HG03135 (cell line): ENCODE data around the gene BBX.
"Not testable (repeated sequence)": the region's sequence is repeated elsewhere in the genome, so short reads cannot be mapped to it uniquely, and the experiment has no call there.

Experiments used
- ATAC-seq: cut with Tn5 transposase; IDR thresholded peaks from one replicate; pipeline ENCODE4 v1.9.1; 2021; ENCODE audit warnings: mild to moderate bottlenecking, moderate library complexity; ENCODE audit not compliant: unreplicated experiment

Gene BBX

DNA sequence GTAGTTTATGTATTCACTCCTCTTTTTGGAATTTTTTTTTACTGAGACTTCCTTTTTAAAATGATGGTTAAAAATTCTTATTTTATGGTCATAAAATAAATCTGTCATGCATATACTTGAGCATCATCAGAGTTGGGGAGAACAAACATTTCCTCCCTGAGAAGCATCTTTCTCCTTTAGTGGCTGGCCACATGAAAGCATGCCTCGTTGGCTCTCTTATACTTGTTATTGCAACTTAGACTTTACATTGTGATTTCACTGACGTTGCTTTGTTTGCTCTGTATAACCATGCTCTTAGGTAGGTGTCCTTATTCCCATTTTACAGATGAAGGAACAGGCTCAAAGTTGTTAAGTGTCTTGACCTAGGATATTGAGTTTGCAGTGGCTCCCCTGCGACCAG, 18.1 kb downstream of the BBX start:
- ATAC-seq = no peak

DNA sequence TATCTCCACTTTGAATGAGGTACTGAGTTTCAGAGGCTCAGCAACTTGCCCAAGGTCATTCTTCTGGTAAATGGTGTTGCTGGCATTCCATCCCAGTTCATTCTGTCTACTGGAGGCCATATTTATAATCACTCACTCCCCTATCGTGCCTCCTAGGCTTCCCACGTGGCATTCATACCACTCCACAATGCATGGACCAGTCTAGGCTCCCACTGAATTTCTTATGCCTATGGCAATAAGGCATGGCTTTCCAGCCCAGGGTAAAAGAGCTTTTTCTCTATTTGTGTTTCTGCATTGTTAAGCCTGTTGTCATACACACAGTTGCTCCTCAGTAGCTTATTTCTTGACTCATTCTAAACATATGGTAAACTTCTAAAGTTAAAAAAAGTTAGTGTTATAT, 19.9 kb downstream of the BBX start:
- no peak for ATAC-seq

DNA sequence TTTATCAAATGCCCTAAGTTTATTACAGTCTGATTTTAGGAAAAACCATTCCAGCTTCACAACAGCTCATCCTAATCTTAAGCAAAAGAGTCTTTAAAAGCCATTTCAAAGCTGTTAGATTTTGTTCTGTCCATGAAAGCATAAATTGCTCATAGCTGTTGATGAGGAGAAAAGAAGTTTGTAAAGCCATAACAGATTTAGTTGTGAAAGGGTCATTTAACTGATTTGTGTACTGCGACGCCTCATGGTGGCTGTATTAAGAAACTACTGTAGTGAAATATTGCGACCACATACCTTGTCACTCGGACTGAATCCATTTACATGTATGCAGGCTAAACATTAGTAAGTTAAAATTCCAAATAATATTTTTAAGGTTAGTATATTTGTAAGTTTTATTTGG, 20.9 kb downstream of the BBX start:
- no peak for ATAC-seq

DNA sequence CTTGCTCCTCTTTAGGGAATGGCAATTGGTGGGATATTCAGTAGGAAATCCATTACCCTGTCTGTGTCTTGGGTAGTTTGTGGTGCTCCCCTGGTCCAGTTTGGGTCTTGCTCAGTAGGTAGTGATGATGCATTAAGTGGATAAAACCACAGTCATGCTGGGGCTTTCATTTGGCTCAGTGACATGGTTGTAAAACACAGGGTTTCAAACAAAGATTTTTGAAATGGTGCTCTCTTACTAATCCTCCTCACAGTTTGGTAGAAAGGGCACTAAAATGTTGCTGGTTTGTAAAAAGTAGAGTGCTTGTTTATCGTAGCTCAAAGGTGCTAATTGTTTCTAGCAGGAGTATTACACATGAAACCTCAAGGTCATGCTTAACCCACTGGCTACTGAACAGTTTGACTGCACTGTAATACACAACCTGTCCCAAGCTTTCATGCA, 22.9 kb downstream of the BBX start:
- ATAC-seq = no peak

GRCh38 chr3:107548601-107549000, 25.8 kb downstream of the BBX start:
- ATAC-seq = no peak

GRCh38 chr3:107555359-107555758, 32.6 kb downstream of the BBX start:
- no peak for ATAC-seq

- ATAC-seq = no peak
Observed at GRCh38 chr3:107557743-107558142, 35.0 kb downstream of the BBX start.

GRCh38 chr3:107560166-107560565, 37.4 kb downstream of the BBX start:
- ATAC-seq = no peak

- ATAC-seq = no peak
Observed at GRCh38 chr3:107561980-107562379, 39.2 kb downstream of the BBX start.

- ATAC-seq = no peak
Observed at GRCh38 chr3:107562969-107563529, 40.3 kb downstream of the BBX start.

DNA sequence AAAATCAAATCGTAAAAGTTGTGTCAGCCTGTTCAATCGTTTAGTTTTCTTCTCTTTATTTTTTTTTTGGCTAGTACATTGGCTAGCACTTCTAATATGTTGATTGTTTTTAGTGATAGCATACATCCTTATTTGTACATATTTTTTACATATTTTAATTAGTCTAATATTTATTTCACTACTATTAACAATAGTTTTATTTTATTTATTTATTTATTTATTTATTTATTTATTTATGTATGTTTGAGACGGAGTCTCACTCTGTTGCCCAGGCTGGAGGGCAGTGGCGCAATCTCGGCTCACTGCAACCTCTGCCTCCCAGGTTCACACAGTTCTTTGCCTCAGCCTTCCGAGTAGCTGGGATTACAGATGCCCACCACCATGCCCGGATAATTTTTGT, 42.5 kb downstream of the BBX start:
- ATAC-seq = not testable (repeated sequence)

GRCh38 chr3:107571089-107571488, 48.3 kb downstream of the BBX start:
- ATAC-seq = not testable (repeated sequence)

- not testable (repeated sequence) for ATAC-seq
Observed at GRCh38 chr3:107571492-107571891, 48.7 kb downstream of the BBX start.

- ATAC-seq = peak; percentile 72
Observed at GRCh38 chr3:107574650-107575049, 51.9 kb downstream of the BBX start.

GRCh38 chr3:107578091-107578490, 55.3 kb downstream of the BBX start:
- no peak for ATAC-seq

- no peak for ATAC-seq
Observed at GRCh38 chr3:107578523-107578922, 55.8 kb downstream of the BBX start.

- no peak for ATAC-seq
Observed at GRCh38 chr3:107579371-107579770, 56.6 kb downstream of the BBX start.

DNA sequence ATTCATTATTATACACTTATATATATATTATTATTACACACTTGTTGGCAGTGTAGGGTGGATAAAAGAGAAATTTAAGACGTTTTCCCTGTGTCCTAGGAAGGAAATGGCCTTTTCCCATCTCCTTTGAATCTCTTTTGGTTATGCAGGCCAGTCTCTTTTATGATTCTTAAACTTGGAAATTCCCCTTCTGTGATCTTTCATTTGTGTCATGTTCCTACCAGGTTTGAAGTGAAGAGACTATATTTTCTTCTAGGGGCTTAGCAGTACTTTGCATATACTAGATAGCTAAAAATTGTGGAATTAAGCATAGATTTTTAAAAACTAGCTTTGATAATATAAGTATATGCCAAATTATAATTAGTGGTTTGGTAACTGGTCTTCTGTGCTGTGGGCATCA, 58.5 kb downstream of the BBX start:
- no peak for ATAC-seq

DNA sequence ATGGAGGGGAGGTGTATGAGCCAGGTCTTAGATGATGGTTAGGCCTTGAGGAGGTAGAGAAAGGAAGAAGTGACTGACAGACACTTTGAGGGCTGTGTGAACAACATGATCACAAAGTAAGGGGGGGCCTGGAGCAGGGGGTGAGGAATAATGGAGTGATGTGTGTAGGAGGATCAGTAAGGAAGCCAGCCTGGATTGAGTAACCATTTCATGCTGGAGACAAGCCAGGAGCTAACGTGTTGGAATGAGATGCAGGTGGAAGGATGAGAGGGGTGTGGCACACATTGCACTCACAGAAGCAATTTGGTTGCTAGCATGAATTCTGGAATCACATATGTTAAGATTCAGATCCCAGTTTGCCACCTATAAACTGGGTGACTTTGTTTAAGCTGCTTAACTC, 65.5 kb downstream of the BBX start:
- ATAC-seq = no peak

DNA sequence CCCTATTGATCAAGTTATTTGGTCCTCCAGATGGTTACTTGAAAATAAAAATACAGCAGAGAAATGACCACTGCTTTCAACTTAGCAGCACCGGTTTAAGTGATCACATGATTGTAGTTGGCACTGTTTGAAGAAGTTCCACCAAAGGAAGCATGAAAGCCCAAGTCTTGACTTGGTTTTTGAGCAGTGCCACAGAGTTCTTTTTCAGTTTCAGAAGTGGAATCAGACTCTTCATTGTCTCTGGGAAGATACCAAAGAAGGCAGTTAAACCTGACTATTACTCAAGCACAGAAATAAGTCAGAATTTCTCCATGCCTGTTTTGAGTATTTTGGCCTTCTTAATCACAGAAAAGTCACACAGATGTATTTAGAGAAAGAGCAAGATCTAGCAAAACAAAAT, 66.7 kb downstream of the BBX start:
- peak; percentile 66 for ATAC-seq

- no peak for ATAC-seq
Observed at GRCh38 chr3:107590786-107591185, 68.0 kb downstream of the BBX start.

GRCh38 chr3:107592073-107592472, 69.3 kb downstream of the BBX start:
- no peak for ATAC-seq

DNA sequence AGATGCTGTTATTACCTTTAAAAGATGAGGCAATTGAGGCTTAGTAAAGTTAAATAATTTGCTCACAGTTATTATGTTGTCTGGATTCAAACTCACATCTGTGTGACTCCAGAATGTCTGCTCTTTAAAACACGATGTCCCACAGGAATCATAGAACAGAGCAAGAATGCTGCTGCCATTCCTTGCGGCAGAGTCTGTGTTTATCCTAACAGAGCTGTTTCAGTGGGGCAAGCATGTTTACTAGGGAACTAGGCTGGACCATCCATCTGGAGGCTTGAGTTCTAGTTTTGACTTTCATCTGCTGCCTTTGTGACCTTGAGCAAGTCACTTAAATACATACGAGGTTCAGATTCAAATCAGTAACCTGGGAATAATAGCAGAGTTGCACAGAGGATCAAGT, 72.1 kb downstream of the BBX start:
- ATAC-seq = no peak
